ENCODE results near the gene OSBPL5. TPM values are rescaled to one million over a fixed set of nuclear protein-coding genes. Genes with fewer than 3 reads are reported as not detected.
A peak's percentile ranks its signal among the peaks of the same experiment; 100 is the strongest.
"Not testable (repeated sequence)": the region's sequence is repeated elsewhere in the genome, so short reads cannot be mapped to it uniquely, and the experiment has no call there.

The OSBPL5 gene
- total RNA-seq, 1 experiment from 2014 or later: 5.0 TPM

- DNase-seq (ENCODE audit: low read depth): no peak
These were observed 43.7 kb downstream of the OSBPL5 start for GRCh38 chr11:3121416-3121815.

- DNase-seq (ENCODE audit: low read depth): no peak
These were observed 44.9 kb downstream of the OSBPL5 start for GRCh38 chr11:3120071-3120792.

GRCh38 chr11:3119141-3119821 is 45.8 kb downstream of the OSBPL5 start:
- DNase-seq (ENCODE audit: low read depth): no peak

- no peak for DNase-seq (ENCODE audit: low read depth)
These were observed 49.8 kb downstream of the OSBPL5 start for GRCh38 chr11:3115321-3115720.

GRCh38 chr11:3113661-3114060 is 51.4 kb downstream of the OSBPL5 start:
- DNase-seq (ENCODE audit: low read depth): not testable (repeated sequence)

- DNase-seq (ENCODE audit: low read depth): peak; percentile 57
These were observed 53.0 kb downstream of the OSBPL5 start for GRCh38 chr11:3111919-3112690.

- no peak for DNase-seq (ENCODE audit: low read depth)
These were observed 53.6 kb downstream of the OSBPL5 start for GRCh38 chr11:3111466-3111865.

- peak; percentile 23 for DNase-seq (ENCODE audit: low read depth)
These were observed 55.0 kb downstream of the OSBPL5 start for GRCh38 chr11:3109921-3110706.

- no peak for DNase-seq (ENCODE audit: low read depth)
These were observed 55.7 kb downstream of the OSBPL5 start for GRCh38 chr11:3109434-3109833.

GRCh38 chr11:3108183-3108721 is 56.9 kb downstream of the OSBPL5 start:
- DNase-seq (ENCODE audit: low read depth): no peak

- DNase-seq (ENCODE audit: low read depth): no peak
These were observed 57.4 kb downstream of the OSBPL5 start for GRCh38 chr11:3107608-3108182.

GRCh38 chr11:3106736-3107524 is 58.2 kb downstream of the OSBPL5 start:
- no peak for DNase-seq (ENCODE audit: low read depth)

GRCh38 chr11:3105791-3106735 is 59.0 kb downstream of the OSBPL5 start:
- DNase-seq (ENCODE audit: low read depth): no peak

GRCh38 chr11:3104961-3105790 is 59.9 kb downstream of the OSBPL5 start:
- no peak for DNase-seq (ENCODE audit: low read depth)

- no peak for DNase-seq (ENCODE audit: low read depth)
These were observed 60.9 kb downstream of the OSBPL5 start for GRCh38 chr11:3104051-3104714.

- no peak for DNase-seq (ENCODE audit: low read depth)
These were observed 62.0 kb downstream of the OSBPL5 start for GRCh38 chr11:3103076-3103475.

GRCh38 chr11:3102641-3102921 is 62.5 kb downstream of the OSBPL5 start:
- DNase-seq (ENCODE audit: low read depth): no peak

Data from M059J (cell line).